Right lobe of liver (tissue), 6 donors: ENCODE data around the gene TMEM144. TPM values are rescaled to one million over a fixed set of nuclear protein-coding genes. Genes with fewer than 3 reads are reported as not detected.

Experiments
- ATAC-seq, 4 donors: fragments of 200-7000 bp; cut with Tn5 transposase; one replicate each; pipeline ENCODE4 v1.9.1; 2020; ENCODE audit warnings: mild to moderate bottlenecking in 4 of 4, moderate library complexity in 4 of 4
- DNase-seq, 3 donors: peaks; one replicate each; pipeline ENCODE4 v3.0.0-alpha.2; 2020
- H3K27ac ChIP-seq, 3 donors: fragments of 200-600 bp; one replicate each; pipeline ENCODE4 v1.8.0; 2022
- H3K27me3 ChIP-seq, 2 donors: fragments of 200-600 bp; one replicate each; pipeline ENCODE4 v1.8.0; 2022
- H3K36me3 ChIP-seq, 4 donors: fragments of 200-600 bp; sonication (generic) in 1 of 4; one replicate each; pipeline versions ENCODE4 v1.5.1 to v1.8.0; 2017 to 2022; ENCODE audit warnings: control low read depth in 1 of 4
- H3K4me1 ChIP-seq, 4 donors: fragments of 200-600 bp; sonication (generic) in 1 of 4; one replicate each; pipeline versions ENCODE4 v1.5.1 to v1.8.0; 2017 to 2022; ENCODE audit warnings: control low read depth in 1 of 4
- H3K4me3 ChIP-seq, 3 donors: fragments of 200-600 bp; one replicate each; pipeline ENCODE4 v1.8.0; 2022
- H3K9me3 ChIP-seq, 4 donors: fragments of 200-600 bp; sonication (generic) in 1 of 4; one replicate each; pipeline versions ENCODE4 v1.5.1 to v1.8.0; 2017 to 2022; ENCODE audit warnings: control low read depth in 1 of 4
- POLR2A ChIP-seq: fragments of 450-650 bp; IDR thresholded peaks from one replicate; pipeline ENCODE4 v1.6.1; 2017; ENCODE audit warnings: antibody characterized with exemption, mild to moderate bottlenecking
- WGBS: methylation state at CpG from one replicate; pipeline ENCODE4 v1.1.6; 2018; ENCODE audit warnings: low coverage, low lambda C conversion rate; ENCODE audit not compliant: insufficient coverage; ENCODE audit errors: missing lambda C conversion rate; 5-methylcytosine and 5-hydroxymethylcytosine counted together
- intact Hi-C, 2 donors: fragments of 100-400 bp; cut with DNase I; formaldehyde crosslinking; loops; one replicate each; pipeline versions ENCODE4 v1.11.2 to v1.14.1; 2022
- long read RNA-seq: library from polyadenylated mRNA; unstranded; transcript quantifications from one replicate; pipeline ENCODE4 v2.0.0, GENCODE V29; 2019
- total RNA-seq, 6 experiments: library from RNA; depleted of rRNA in 2 of 6; stranded (reverse); fragments of >200 nt in 2 of 6; fragmentation: NEBNext Ultra II Directional in 3 of 6; extraction: Animal tissue kit (Norgen Biotek cat#: 25700) in 3 of 6; gene quantifications; one replicate each; pipeline versions ENCODE4 v1.1.0 to v1.2.4, GENCODE V29; 2016 to 2023
- TF ChIP-seq, protein P1 (sequence below), 4 donors: fragments of 200-600 bp in 3 of 4; fragments of 450-650 bp in 1 of 4; IDR thresholded peaks; one replicate each; pipeline versions ENCODE4 v1.5.1 to v1.8.0; 2016 to 2022; ENCODE audit warnings: antibody characterized with exemption in 4 of 4, mild to moderate bottlenecking in 2 of 4
- donor health status: DM: no; HTN: yes; CAD: no.
- donor health status: DM: no; HTN: no; CAD: no.
- donor health status: DM: no; HTN: no; CAD: no.
- donor health status: DM: no; HTN: yes; CAD: no.
- donor health status: DM: no; HTN: yes; CAD: no.

The TMEM144 gene
- total RNA-seq: 1 to 10 TPM; 1.3 to 6.7 (median 2.1) TPM
- long read RNA-seq, partial matches to known transcripts: 0 of 1 reads
- long read RNA-seq, other reads (novel, unspliced or antisense): 0 of 1 reads

DNA sequence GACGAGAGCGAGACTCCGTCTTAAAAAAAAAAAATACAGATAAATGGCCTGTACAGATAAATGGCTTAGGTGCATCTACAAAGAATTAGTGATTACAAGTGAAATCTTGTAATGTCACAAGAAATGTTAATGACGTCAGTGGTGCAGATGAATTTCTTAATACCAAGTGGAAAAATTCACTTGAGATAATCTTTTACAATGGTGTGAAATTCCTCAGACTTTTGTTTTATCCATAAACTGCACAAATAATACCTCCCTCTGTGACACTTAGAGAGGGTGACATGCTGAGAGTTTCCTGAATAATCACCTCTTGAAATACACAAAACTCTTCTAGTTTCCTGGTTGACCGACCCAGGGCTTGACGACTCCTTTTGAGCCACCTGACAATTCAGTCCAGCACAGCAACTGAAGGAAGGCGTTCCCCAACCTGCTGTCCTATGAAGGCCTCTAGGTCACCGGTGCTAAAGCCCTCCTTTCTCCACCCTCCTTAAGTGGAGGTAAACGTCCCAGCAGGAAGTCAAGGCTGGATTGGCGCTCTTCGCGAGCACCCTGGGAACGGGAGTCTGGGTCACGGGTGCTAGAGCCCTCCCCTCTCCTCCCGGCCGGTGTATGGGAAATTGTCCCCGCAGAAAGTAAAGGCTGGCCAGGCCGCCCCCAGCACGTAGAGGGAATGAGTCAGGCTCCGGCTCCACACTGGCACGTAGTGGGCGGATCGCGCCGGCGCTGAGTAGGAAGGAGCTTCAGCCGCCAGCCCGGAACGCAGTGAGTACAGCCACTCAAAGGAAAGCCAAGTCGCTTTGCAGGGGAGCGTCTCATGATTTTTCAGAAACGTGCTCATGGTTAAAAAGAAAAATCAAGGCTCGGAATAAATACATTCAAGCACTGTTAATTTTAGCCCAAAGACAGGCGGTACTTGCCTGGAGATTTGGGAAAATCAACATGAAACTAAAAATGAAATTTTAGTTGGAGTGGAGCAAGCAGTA lies at the start of gene TMEM144:
TSS of gene TMEM144 (plus strand) at position 662 of the 983 bp plus-strand sequence. CDS start 2,182 bp downstream, outside the sequence.
- Histone ChIP-seq H3K4me3 (peak within 1 kb of the TSS; percentile 34 to 56 (median 43)), H3K36me3 (no peaks in the 10 kb centered on the region), H3K27ac (peak within 1 kb of the TSS; percentile 53 to 81 (median 68)), H3K9me3 (no peaks in the 10 kb centered on the region), H3K27me3 (no peaks in the 10 kb centered on the region), H3K4me1 (peaks cover 0 to 8% (median 0%) of the 10 kb centered on the region in 4 donors)
- WGBS: 9% methylated on average over 31 of the region's 34 CpGs
- intact Hi-C loops: no loop called here
- TF ChIP-seq, protein P1, sequence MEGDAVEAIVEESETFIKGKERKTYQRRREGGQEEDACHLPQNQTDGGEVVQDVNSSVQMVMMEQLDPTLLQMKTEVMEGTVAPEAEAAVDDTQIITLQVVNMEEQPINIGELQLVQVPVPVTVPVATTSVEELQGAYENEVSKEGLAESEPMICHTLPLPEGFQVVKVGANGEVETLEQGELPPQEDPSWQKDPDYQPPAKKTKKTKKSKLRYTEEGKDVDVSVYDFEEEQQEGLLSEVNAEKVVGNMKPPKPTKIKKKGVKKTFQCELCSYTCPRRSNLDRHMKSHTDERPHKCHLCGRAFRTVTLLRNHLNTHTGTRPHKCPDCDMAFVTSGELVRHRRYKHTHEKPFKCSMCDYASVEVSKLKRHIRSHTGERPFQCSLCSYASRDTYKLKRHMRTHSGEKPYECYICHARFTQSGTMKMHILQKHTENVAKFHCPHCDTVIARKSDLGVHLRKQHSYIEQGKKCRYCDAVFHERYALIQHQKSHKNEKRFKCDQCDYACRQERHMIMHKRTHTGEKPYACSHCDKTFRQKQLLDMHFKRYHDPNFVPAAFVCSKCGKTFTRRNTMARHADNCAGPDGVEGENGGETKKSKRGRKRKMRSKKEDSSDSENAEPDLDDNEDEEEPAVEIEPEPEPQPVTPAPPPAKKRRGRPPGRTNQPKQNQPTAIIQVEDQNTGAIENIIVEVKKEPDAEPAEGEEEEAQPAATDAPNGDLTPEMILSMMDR (IDR thresholded peaks at IDR 0.05): peak in 1 of 4 donors; percentile 9
- peak; percentile 62 for TF ChIP-seq POLR2A
- DNase-seq (peak; percentile 82 to 92 (median 91)), ATAC-seq (peak; percentile 97 to 100 (median 98))

DNA sequence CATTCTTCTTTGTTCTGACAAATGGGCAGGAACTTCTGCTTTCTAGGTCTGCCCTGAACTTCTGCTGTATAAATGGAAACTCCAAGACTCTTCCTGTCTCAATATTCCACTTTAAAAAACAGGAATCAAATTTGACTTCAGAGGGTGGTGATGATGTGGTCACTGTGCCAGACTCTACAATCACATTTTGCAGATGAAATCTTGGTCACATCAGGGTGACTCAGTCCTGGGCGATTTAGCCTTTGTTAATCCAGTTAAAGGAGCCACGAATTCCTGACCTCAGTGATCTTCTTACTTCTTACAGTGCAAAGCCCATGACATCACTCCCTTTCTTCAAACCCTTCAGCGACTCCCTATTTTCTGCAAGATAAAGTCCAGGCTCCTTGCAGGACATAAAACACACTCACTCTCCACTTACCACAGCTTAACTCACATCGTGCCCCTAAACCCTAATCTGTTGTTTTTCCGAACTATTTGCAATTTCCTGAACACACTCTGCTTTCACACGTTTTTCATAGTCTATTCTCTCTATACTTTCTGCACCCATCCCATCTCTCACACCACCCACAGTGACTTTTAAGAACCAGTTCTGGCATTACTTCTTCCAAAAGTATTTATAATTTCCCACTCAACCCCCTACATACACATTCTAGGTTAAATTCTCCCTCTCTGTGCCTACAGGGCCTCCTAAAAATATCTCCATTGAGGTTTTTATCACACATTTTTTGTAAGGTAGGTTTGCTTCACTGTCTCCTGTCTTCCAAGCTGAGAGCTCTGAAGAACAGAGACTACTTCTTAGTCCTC lies 48.5 kb upstream of the TMEM144 start:
- no peaks in the 10 kb centered on the region for H3K4me1 ChIP-seq
- no peaks in the 10 kb centered on the region for H3K9me3 ChIP-seq
- no peak for TF ChIP-seq POLR2A
- TF ChIP-seq, protein P1 (IDR thresholded peaks at IDR 0.05): no peak
- H3K27ac ChIP-seq: peak overlapping the region in 2 of 3 donors; percentile 10 to 20
- ATAC-seq: peak; percentile 60 to 79 (median 64)
- no peak for DNase-seq
- 28% methylated on average over 6 of the region's 6 CpGs for WGBS
- no peaks in the 10 kb centered on the region for H3K27me3 ChIP-seq
- intact Hi-C loops: no loop called here
- no peak overlapping the region for H3K4me3 ChIP-seq
- no peaks in the 10 kb centered on the region for H3K36me3 ChIP-seq

DNA sequence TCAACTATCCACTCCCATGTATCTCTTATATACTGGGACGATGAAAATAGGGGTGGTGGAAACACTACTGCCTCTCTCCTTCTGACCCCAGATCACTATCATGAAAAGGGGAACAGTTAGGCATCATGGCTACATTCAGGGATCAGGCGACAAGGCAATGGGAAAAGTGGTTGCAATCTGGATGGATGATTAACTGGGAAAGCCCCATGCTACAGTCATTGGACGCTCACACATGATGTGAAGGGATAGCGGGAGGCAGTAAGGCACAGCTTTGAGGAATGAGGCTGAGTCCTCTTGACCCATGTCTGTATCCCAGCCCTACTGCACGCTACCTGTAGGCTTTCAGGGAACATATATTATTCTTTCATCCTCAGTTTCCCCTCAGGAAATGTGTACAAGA lies 47.7 kb upstream of the TMEM144 start:
- no peaks in the 10 kb centered on the region for H3K36me3 ChIP-seq
- TF ChIP-seq, protein P1 (IDR thresholded peaks at IDR 0.05): no peak
- TF ChIP-seq POLR2A: no peak
- ATAC-seq: no peak
- H3K27ac ChIP-seq: no peak overlapping the region
- 55% methylated on average over 4 of the region's 5 CpGs for WGBS
- H3K9me3 ChIP-seq: no peaks in the 10 kb centered on the region
- intact Hi-C loops: no loop called here
- no peaks in the 10 kb centered on the region for H3K27me3 ChIP-seq
- DNase-seq: no peak
- H3K4me3 ChIP-seq: no peak overlapping the region
- H3K4me1 ChIP-seq: no peaks in the 10 kb centered on the region

DNA sequence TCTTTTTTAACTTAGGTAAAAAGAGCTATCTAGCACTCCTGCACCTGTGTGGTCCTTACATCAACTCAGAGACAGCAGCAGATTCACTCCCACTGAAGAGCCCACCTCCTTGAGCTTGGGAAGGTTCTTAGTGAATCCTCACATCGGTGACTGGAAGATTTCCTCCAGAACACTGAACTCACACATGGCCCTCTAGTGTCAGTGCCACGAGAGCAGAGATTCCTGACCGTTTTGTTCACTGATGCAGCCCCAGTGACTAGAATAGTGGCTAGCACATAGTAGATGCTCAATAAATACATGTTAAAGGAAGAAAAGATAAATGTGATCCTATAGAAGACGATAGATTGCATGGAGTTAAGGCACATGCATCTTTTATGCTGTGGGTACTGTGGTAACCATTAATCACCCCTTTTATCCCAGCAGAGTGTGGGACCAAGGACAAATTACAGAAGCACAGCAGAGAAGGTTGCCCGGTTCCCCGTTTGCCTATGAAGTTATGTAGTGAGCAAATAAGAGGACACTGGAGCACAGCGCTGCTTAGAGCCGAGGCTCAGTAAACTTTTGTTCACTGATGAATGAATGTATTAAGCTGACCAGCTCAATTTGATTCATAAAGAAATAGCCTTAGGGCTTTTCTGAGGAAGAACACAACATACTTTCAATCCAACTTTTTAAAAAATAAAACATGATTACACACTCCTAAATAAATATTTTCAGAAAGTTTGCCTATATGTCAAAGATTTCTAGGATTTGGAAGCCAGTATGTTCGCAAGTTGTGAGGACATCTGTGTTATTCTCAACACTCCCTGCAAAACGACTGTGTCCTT lies 46.1 kb upstream of the TMEM144 start:
- DNase-seq (no peak), ATAC-seq (no peak)
- H3K27me3 ChIP-seq: no peaks in the 10 kb centered on the region
- H3K4me3 ChIP-seq: no peak overlapping the region
- 33% methylated on average over 10 of the region's 10 CpGs for WGBS
- H3K27ac ChIP-seq: no peak overlapping the region
- no peaks in the 10 kb centered on the region for H3K4me1 ChIP-seq
- H3K36me3 ChIP-seq: no peaks in the 10 kb centered on the region
- no peaks in the 10 kb centered on the region for H3K9me3 ChIP-seq
- no peak for TF ChIP-seq POLR2A
- TF ChIP-seq, protein P1 (IDR thresholded peaks at IDR 0.05): no peak
- intact Hi-C loops: no loop called here
